HepG2 (cell line): ENCODE results near the gene TMEM120A. TPM values are rescaled to one million over a fixed set of nuclear protein-coding genes. Genes with fewer than 3 reads are reported as not detected.

Experiments
- BRCA1 ChIP-seq: sonication (generic); formaldehyde crosslinking; IDR thresholded peaks from 2 replicates; pipeline ENCODE4 v1.4.0; 2020; ENCODE audit warnings: missing genetic modification reagents
- BRD4 ChIP-seq: sonication (generic); formaldehyde crosslinking; IDR thresholded peaks from 2 replicates; pipeline ENCODE4 v1.4.0; 2020; ENCODE audit warnings: missing genetic modification reagents
- CBFB ChIP-seq: sonication (generic); formaldehyde crosslinking; IDR thresholded peaks from 2 replicates; pipeline ENCODE4 v1.4.0; 2020; ENCODE audit warnings: missing genetic modification reagents
- CCDC6 ChIP-seq: sonication (generic); formaldehyde crosslinking; IDR thresholded peaks from 2 replicates; pipeline ENCODE4 v1.8.1; 2022; ENCODE audit warnings: mild to moderate bottlenecking, missing genetic modification reagents, moderate library complexity
- CHD4 ChIP-seq: fragments of 200-600 bp; sonication (generic); IDR thresholded peaks from 2 replicates; pipeline ENCODE4 v1.7.0; 2017; ENCODE audit warnings: mild to moderate bottlenecking, low read length, borderline replicate concordance
- DBP ChIP-seq: sonication (generic); formaldehyde crosslinking; IDR thresholded peaks from 2 replicates; pipeline ENCODE4 v1.4.0; 2020; ENCODE audit warnings: missing genetic modification reagents; ENCODE audit errors: not compliant biosample characterization
- FOXJ3 ChIP-seq: sonication (generic); formaldehyde crosslinking; IDR thresholded peaks from 2 replicates; pipeline ENCODE4 v1.4.0; 2020; ENCODE audit warnings: missing genetic modification reagents, mild to moderate bottlenecking, borderline replicate concordance
- GABPB1 ChIP-seq: IDR thresholded peaks from 2 replicates; pipeline ENCODE4 v1.6.1; 2016; ENCODE audit warnings: mild to moderate bottlenecking, missing genetic modification reagents, moderate library complexity, missing compliant biosample characterization
- GLI4 ChIP-seq: sonication (generic); formaldehyde crosslinking; IDR thresholded peaks from 2 replicates; pipeline ENCODE4 v1.5.1; 2020; ENCODE audit warnings: missing genetic modification reagents, mild to moderate bottlenecking, moderate library complexity, borderline replicate concordance
- KLF13 ChIP-seq: sonication (generic); formaldehyde crosslinking; IDR thresholded peaks from 2 replicates; pipeline ENCODE4 v1.4.0; 2020; ENCODE audit warnings: mild to moderate bottlenecking, missing genetic modification reagents
- SSRP1 ChIP-seq: IDR thresholded peaks from 2 replicates; pipeline ENCODE4 v1.6.1; 2016; ENCODE audit warnings: control low read depth
- ZBTB42 ChIP-seq: sonication (generic); formaldehyde crosslinking; IDR thresholded peaks from 2 replicates; pipeline ENCODE4 v1.5.0; 2020; ENCODE audit warnings: mild to moderate bottlenecking, missing genetic modification reagents
- ZFYVE20 ChIP-seq: sonication (generic); formaldehyde crosslinking; IDR thresholded peaks from 2 replicates; pipeline ENCODE4 v1.8.0; 2023; ENCODE audit warnings: low read depth, mild to moderate bottlenecking, moderate library complexity, missing genetic modification reagents, borderline replicate concordance
- ZNF296 ChIP-seq: sonication (generic); formaldehyde crosslinking; conservative IDR thresholded peaks from 2 replicates; pipeline ENCODE4 v1.5.0; 2020; ENCODE audit warnings: mild to moderate bottlenecking, missing genetic modification reagents
- ZNF329 ChIP-seq: sonication (generic); formaldehyde crosslinking; IDR thresholded peaks from 2 replicates; pipeline ENCODE4 v1.9.0; 2021; ENCODE audit warnings: low read depth, mild to moderate bottlenecking, missing genetic modification reagents
- ZNF547 ChIP-seq: sonication (generic); formaldehyde crosslinking; IDR thresholded peaks from 2 replicates; pipeline ENCODE4 v1.5.1; 2020; ENCODE audit warnings: mild to moderate bottlenecking, missing genetic modification reagents
- ZNF770 ChIP-seq: sonication (generic); formaldehyde crosslinking; IDR thresholded peaks from 2 replicates; pipeline ENCODE4 v1.5.0; 2020; ENCODE audit warnings: mild to moderate bottlenecking, missing genetic modification reagents
- ZNF788 ChIP-seq: sonication (generic); formaldehyde crosslinking; IDR thresholded peaks from 2 replicates; pipeline ENCODE4 v1.5.0; 2020; ENCODE audit warnings: mild to moderate bottlenecking, missing genetic modification reagents, borderline replicate concordance
- polyA plus RNA-seq, 8 experiments: library from polyadenylated mRNA; depleted of rRNA in 3 of 8; stranded (reverse) in 7 of 8; unstranded in 1 of 8; fragments of >200 nt; fragmentation: Illumina TruSeq in 4 of 8; extraction: Trizol in 4 of 8; gene quantifications; 2 replicates each; pipeline versions ENCODE4 v1.2.1 to v1.2.3, GENCODE V29; 2011 to 2016; ENCODE audit warnings: low read depth in 4 of 8, missing spikeins in 1 of 8, mixed read lengths in 1 of 8; ENCODE audit not compliant: insufficient read depth in 1 of 8
- total RNA-seq, 5 experiments: library from RNA; depleted of rRNA; stranded (reverse); fragments of >200 nt; fragmentation: Illumina TruSeq; extraction: Trizol; gene quantifications; 2 replicates each; pipeline ENCODE4 v1.2.3, GENCODE V29; 2016; ENCODE audit warnings: low read depth in 1 of 5
- TF ChIP-seq, protein P1 (sequence below): sonication (generic); formaldehyde crosslinking; IDR thresholded peaks from 2 replicates; pipeline ENCODE4 v1.5.0; 2020; ENCODE audit warnings: mild to moderate bottlenecking, missing genetic modification reagents
- TF ChIP-seq, protein P2 (sequence below): sonication (generic); formaldehyde crosslinking; IDR thresholded peaks from 2 replicates; pipeline ENCODE4 v1.5.1; 2020; ENCODE audit warnings: mild to moderate bottlenecking, moderate library complexity, missing genetic modification reagents
- TF ChIP-seq, protein P3 (sequence below): sonication (generic); formaldehyde crosslinking; IDR thresholded peaks from 2 replicates; pipeline ENCODE4 v1.4.0; 2020; ENCODE audit warnings: mild to moderate bottlenecking, missing genetic modification reagents
- TF ChIP-seq, protein P4 (sequence below): IDR thresholded peaks from 2 replicates; pipeline ENCODE4 v1.6.1; 2016

TMEM120A gene
- total and polyA plus RNA-seq, 2 of the 13 experiments (the other 11 are each of a cell fraction or from before 2014, with no cell fraction given) = 40.3 to 102 TPM

- TF ChIP-seq ZNF770 = peak; percentile 62
- TF ChIP-seq CCDC6 (CRISPR knock-in tag) = no peak
- TF ChIP-seq, protein P1, sequence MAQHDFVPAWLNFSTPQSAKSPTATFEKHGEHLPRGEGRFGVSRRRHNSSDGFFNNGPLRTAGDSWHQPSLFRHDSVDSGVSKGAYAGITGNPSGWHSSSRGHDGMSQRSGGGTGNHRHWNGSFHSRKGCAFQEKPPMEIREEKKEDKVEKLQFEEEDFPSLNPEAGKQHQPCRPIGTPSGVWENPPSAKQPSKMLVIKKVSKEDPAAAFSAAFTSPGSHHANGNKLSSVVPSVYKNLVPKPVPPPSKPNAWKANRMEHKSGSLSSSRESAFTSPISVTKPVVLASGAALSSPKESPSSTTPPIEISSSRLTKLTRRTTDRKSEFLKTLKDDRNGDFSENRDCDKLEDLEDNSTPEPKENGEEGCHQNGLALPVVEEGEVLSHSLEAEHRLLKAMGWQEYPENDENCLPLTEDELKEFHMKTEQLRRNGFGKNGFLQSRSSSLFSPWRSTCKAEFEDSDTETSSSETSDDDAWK (CRISPR knock-in tag) = no peak
- TF ChIP-seq ZNF296 (CRISPR knock-in tag) = no peak
- TF ChIP-seq ZBTB42 (CRISPR knock-in tag) = no peak
- no peak for TF ChIP-seq SSRP1 (CRISPR knock-in tag)
- TF ChIP-seq CHD4 = no peak
- no peak; the same call in 1 of the 2 replicates for TF ChIP-seq GABPB1 (CRISPR knock-in tag)
- TF ChIP-seq ZNF547 (CRISPR knock-in tag) = no peak
- TF ChIP-seq KLF13 (CRISPR knock-in tag) = no peak
- no peak for TF ChIP-seq CBFB
- TF ChIP-seq, protein P2, sequence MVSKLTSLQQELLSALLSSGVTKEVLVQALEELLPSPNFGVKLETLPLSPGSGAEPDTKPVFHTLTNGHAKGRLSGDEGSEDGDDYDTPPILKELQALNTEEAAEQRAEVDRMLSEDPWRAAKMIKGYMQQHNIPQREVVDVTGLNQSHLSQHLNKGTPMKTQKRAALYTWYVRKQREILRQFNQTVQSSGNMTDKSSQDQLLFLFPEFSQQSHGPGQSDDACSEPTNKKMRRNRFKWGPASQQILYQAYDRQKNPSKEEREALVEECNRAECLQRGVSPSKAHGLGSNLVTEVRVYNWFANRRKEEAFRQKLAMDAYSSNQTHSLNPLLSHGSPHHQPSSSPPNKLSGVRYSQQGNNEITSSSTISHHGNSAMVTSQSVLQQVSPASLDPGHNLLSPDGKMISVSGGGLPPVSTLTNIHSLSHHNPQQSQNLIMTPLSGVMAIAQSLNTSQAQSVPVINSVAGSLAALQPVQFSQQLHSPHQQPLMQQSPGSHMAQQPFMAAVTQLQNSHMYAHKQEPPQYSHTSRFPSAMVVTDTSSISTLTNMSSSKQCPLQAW (CRISPR knock-in tag) = peak; percentile 82; the same call in 1 of the 2 replicates
- TF ChIP-seq BRCA1 = no peak
- TF ChIP-seq ZFYVE20 (CRISPR knock-in tag) = no peak
- TF ChIP-seq, protein P3, sequence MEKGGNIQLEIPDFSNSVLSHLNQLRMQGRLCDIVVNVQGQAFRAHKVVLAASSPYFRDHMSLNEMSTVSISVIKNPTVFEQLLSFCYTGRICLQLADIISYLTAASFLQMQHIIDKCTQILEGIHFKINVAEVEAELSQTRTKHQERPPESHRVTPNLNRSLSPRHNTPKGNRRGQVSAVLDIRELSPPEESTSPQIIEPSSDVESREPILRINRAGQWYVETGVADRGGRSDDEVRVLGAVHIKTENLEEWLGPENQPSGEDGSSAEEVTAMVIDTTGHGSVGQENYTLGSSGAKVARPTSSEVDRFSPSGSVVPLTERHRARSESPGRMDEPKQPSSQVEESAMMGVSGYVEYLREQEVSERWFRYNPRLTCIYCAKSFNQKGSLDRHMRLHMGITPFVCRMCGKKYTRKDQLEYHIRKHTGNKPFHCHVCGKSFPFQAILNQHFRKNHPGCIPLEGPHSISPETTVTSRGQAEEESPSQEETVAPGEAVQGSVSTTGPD (CRISPR knock-in tag) = no peak
- peak; percentile 47; the same call in 1 of the 2 replicates for TF ChIP-seq ZNF788 (CRISPR knock-in tag)
- TF ChIP-seq BRD4 = no peak
- TF ChIP-seq, protein P4, sequence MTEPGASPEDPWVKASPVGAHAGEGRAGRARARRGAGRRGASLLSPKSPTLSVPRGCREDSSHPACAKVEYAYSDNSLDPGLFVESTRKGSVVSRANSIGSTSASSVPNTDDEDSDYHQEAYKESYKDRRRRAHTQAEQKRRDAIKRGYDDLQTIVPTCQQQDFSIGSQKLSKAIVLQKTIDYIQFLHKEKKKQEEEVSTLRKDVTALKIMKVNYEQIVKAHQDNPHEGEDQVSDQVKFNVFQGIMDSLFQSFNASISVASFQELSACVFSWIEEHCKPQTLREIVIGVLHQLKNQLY (CRISPR knock-in tag) = no peak
- no peak for TF ChIP-seq FOXJ3 (CRISPR knock-in tag)
- no peak for TF ChIP-seq DBP (CRISPR knock-in tag)
- TF ChIP-seq ZNF329 (CRISPR knock-in tag) = no peak
- no peak for TF ChIP-seq GLI4
These were observed 25.8 kb upstream of the TMEM120A start (continued) for GRCh38 chr7:76020031-76020714.
